ENCODE results near the gene HOXC6. TPM values are rescaled to one million over a fixed set of nuclear protein-coding genes. Genes with fewer than 3 reads are reported as not detected.

Gene HOXC6
- total and polyA plus RNA-seq, 2 of the 13 experiments (the other 11 are each of a cell fraction or from before 2014, with no cell fraction given), result not detected

- ATAC-seq (peak; percentile 72), FAIRE-seq (no peak), DNase-seq (ENCODE audit: low spot score) (no peak)
- 9% methylated on average over 5 of the region's 5 CpGs for WGBS (ENCODE audit: low lambda C conversion rate)
- Histone ChIP-seq H3K9me3 (ENCODE audit: low read length) (no peaks in the 10 kb centered on the region), H3K36me3 (replicated peaks in 1 of 2; ENCODE audit: control insufficient read depth in 1 of 2, insufficient read depth in 2 of 2, low read length in 2 of 2) (no peaks in the 10 kb centered on the region), H3K4me1 (ENCODE audit: insufficient read depth, low read length) (peaks cover 37% of the 10 kb centered on the region), H3K27me3 (ENCODE audit: control insufficient read depth in 1 of 2, insufficient read depth in 2 of 2, low read length in 2 of 2) (peaks cover 9 to 38% of the 10 kb centered on the region in 2 experiments), H3K27ac (ENCODE audit: extremely low read length, insufficient read depth, low read length) (peak overlapping the region; percentile 61), H3K79me2 (ENCODE audit: insufficient read depth, low read length) (no peaks in the 10 kb centered on the region), H3K4me3 (replicated peaks in 1 of 3; ENCODE audit: insufficient read depth in 1 of 3, low read depth in 2 of 3, low read length in 3 of 3) (peak overlapping the region in 2 of 3 experiments; percentile 51; a peak in 5 of 6 replicates), H3K4me2 (ENCODE audit: low read depth, low read length) (peak overlapping the region; percentile 68), H2AFZ (ENCODE audit: low read length) (no peak overlapping the region), H4K20me1 (ENCODE audit: insufficient read depth, low read length) (no peaks in the 10 kb centered on the region), H3K9ac (ENCODE audit: insufficient read depth, low read depth, low read length) (no peak overlapping the region)
- CTCF ChIA-PET (ENCODE audit: low intra/inter-chr PET ratio, low total read pairs), result interaction anchor here (1.1 to 1.6 kb wide), 2 partner anchors 17 to 221 kb away, joined by 3 to 13 read pairs; no protein-coding TSS in a partner anchor
- intact Hi-C loops (cut with micrococcal nuclease; ENCODE audit: unreplicated experiment) (loop anchor here (2.0 kb wide), 1 partner anchor 222 kb away; no protein-coding TSS in a partner anchor), in situ Hi-C loops (cut with HindIII; ENCODE audit: extremely low pct_ligation_motif_present, low pct_unique_long_range_greater_than_20kb) (no loop called here)
- BruUV-seq (replicated peaks), result no TSS peak
- POLR2A ChIA-PET, result interaction anchor here (0.6 to 1.3 kb wide), 2 partner anchors 10 to 214 kb away, joined by 4 to 5 read pairs; no protein-coding TSS in a partner anchor
- TF ChIP-seq ZNF607 (CRISPR knock-in tag; IDR thresholded peaks at IDR 0.05; ENCODE audit: borderline replicate concordance) (peak; percentile 37; the same call in 1 of the 2 replicates), MEIS2 (CRISPR knock-in tag; IDR thresholded peaks at IDR 0.05) (0 out of 2 replicates have a peak, but pooled peaks have one; percentile 36), FOXM1 (CRISPR knock-in tag; IDR thresholded peaks at IDR 0.05) (no peak), XRCC5 (optimal IDR thresholded peaks at IDR 0.05; ENCODE audit: low read length) (no peak), NCOR1 (IDR thresholded peaks at IDR 0.05; ENCODE audit: borderline replicate concordance, low read length) (peak; percentile 73; the same call in 1 of the 2 replicates), NR2F6 (IDR thresholded peaks at IDR 0.05) (peak; percentile 45; the same call in 1 of the 2 replicates), NR2F6 (CRISPR knock-in tag; IDR thresholded peaks at IDR 0.05) (0 out of 2 replicates have a peak, but pooled peaks have one; percentile 26), KDM6A (CRISPR knock-in tag; IDR thresholded peaks at IDR 0.05; ENCODE audit: low read depth) (0 out of 2 replicates have a peak, but pooled peaks have one; percentile 27), ATF5 (CRISPR knock-in tag; IDR thresholded peaks at IDR 0.05; ENCODE audit: low read depth) (no peak), SIN3A (IDR thresholded peaks at IDR 0.05; ENCODE audit: borderline replicate concordance, low read depth, low read length) (no peak), ZNF709 (CRISPR knock-in tag; IDR thresholded peaks at IDR 0.05) (no peak), NCOA2 (CRISPR knock-in tag; IDR thresholded peaks at IDR 0.05) (no peak)
- TF ChIP-seq, protein P1, sequence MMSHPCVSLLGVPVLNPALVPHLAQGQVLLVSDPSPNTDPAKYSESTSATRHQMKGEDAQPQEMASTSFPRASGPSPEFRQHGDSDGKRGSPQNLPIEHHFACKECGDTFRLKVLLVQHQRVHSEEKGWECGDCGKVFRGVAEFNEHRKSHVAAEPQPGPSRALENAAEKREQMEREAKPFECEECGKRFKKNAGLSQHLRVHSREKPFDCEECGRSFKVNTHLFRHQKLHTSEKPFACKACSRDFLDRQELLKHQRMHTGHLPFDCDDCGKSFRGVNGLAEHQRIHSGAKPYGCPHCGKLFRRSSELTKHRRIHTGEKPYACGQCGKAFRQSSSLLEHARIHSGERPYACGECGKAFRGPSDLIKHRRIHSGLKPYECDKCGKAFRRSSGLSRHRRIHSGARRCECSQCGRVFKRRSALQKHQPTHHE (CRISPR knock-in tag; IDR thresholded peaks at IDR 0.05; ENCODE audit: borderline replicate concordance), result 0 out of 2 replicates have a peak, but pooled peaks have one; percentile 15
- TF ChIP-seq, protein P2, sequence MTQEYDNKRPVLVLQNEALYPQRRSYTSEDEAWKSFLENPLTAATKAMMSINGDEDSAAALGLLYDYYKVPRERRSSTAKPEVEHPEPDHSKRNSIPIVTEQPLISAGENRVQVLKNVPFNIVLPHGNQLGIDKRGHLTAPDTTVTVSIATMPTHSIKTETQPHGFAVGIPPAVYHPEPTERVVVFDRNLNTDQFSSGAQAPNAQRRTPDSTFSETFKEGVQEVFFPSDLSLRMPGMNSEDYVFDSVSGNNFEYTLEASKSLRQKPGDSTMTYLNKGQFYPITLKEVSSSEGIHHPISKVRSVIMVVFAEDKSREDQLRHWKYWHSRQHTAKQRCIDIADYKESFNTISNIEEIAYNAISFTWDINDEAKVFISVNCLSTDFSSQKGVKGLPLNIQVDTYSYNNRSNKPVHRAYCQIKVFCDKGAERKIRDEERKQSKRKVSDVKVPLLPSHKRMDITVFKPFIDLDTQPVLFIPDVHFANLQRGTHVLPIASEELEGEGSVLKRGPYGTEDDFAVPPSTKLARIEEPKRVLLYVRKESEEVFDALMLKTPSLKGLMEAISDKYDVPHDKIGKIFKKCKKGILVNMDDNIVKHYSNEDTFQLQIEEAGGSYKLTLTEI (CRISPR knock-in tag; conservative IDR thresholded peaks at IDR 0.05), result no peak
- TF ChIP-seq, protein P3, sequence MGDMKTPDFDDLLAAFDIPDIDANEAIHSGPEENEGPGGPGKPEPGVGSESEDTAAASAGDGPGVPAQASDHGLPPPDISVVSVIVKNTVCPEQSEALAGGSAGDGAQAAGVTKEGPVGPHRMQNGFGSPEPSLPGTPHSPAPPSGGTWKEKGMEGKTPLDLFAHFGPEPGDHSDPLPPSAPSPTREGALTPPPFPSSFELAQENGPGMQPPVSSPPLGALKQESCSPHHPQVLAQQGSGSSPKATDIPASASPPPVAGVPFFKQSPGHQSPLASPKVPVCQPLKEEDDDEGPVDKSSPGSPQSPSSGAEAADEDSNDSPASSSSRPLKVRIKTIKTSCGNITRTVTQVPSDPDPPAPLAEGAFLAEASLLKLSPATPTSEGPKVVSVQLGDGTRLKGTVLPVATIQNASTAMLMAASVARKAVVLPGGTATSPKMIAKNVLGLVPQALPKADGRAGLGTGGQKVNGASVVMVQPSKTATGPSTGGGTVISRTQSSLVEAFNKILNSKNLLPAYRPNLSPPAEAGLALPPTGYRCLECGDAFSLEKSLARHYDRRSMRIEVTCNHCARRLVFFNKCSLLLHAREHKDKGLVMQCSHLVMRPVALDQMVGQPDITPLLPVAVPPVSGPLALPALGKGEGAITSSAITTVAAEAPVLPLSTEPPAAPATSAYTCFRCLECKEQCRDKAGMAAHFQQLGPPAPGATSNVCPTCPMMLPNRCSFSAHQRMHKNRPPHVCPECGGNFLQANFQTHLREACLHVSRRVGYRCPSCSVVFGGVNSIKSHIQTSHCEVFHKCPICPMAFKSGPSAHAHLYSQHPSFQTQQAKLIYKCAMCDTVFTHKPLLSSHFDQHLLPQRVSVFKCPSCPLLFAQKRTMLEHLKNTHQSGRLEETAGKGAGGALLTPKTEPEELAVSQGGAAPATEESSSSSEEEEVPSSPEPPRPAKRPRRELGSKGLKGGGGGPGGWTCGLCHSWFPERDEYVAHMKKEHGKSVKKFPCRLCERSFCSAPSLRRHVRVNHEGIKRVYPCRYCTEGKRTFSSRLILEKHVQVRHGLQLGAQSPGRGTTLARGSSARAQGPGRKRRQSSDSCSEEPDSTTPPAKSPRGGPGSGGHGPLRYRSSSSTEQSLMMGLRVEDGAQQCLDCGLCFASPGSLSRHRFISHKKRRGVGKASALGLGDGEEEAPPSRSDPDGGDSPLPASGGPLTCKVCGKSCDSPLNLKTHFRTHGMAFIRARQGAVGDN (CRISPR knock-in tag; IDR thresholded peaks at IDR 0.05), result peak; percentile 17; the same call in 1 of the 2 replicates
Observed at GRCh38 chr12:53988541-53989226, 39.6 kb upstream of the HOXC6 start.

All from HepG2 (cell line).